Right atrium auricular region (tissue), 2 donors: ENCODE results near the gene GPRC5A. TPM values are rescaled to one million over a fixed set of nuclear protein-coding genes. Genes with fewer than 3 reads are reported as not detected.

Experiments
- DNase-seq: peaks from one replicate; pipeline ENCODE4 v3.0.0-alpha.2; 2019; ENCODE audit warnings: low spot score
- H3K27ac ChIP-seq, 2 donors: fragments of 200-600 bp; sonication (generic); 1 replicate in 1 of 2; 2 replicates in 1 of 2; pipeline ENCODE4 v1.5.1; 2016 to 2019
- H3K27me3 ChIP-seq, 2 donors: fragments of 200-600 bp; sonication (generic); one replicate each; pipeline versions ENCODE4 v1.5.1 to v1.6.0; 2017 to 2019
- H3K36me3 ChIP-seq: fragments of 200-600 bp; sonication (generic); one replicate; pipeline ENCODE4 v1.5.1; 2016
- H3K4me1 ChIP-seq, 2 donors: fragments of 200-600 bp; sonication (generic); one replicate each; pipeline versions ENCODE4 v1.5.1 to v1.6.0; 2017 to 2019
- H3K4me3 ChIP-seq, 2 donors: fragments of 200-600 bp; sonication (generic); 1 replicate in 1 of 2; 2 replicates in 1 of 2; pipeline ENCODE4 v1.5.1; 2017 to 2019; ENCODE audit warnings: mild to moderate bottlenecking in 1 of 2, moderate library complexity in 1 of 2
- H3K9me3 ChIP-seq, 2 donors: fragments of 200-600 bp; sonication (generic); one replicate each; pipeline ENCODE4 v1.5.1; 2019
- CTCF ChIP-seq, 2 donors: fragments of 200-600 bp; sonication (generic); IDR thresholded peaks; one replicate each; pipeline ENCODE4 v1.5.1; 2019; ENCODE audit warnings: antibody characterized with exemption in 2 of 2
- total RNA-seq, 2 donors: library from RNA; depleted of rRNA; stranded (reverse); fragments of >200 nt; gene quantifications; one replicate each; pipeline ENCODE4 v1.1.0, GENCODE V29; 2016

The GPRC5A gene
- total RNA-seq, 2 donors from 2014 or later, result 10.1 to 14.3 TPM

GRCh38 chr12:12898136-12898717 lies 6.9 kb downstream of the GPRC5A start:
- H3K27ac ChIP-seq, result no peak overlapping the region
- no peak for TF ChIP-seq CTCF (IDR thresholded peaks at IDR 0.05)
- no peaks in the 10 kb centered on the region for H3K27me3 ChIP-seq
- H3K9me3 ChIP-seq, result no peaks in the 10 kb centered on the region
- H3K36me3 ChIP-seq, result no peaks in the 10 kb centered on the region
- no peaks in the 10 kb centered on the region for H3K4me1 ChIP-seq
- no peak for DNase-seq
- no peak overlapping the region for H3K4me3 ChIP-seq

- Histone ChIP-seq H3K36me3 (no peaks in the 10 kb centered on the region), H3K27ac (peak overlapping the region; percentile 48 to 79), H3K4me3 (no peak overlapping the region), H3K4me1 (no peaks in the 10 kb centered on the region), H3K9me3 (no peaks in the 10 kb centered on the region), H3K27me3 (no peaks in the 10 kb centered on the region)
- no peak for DNase-seq
- TF ChIP-seq CTCF (IDR thresholded peaks at IDR 0.05), result no peak
These were observed 7.6 kb downstream of the GPRC5A start for GRCh38 chr12:12898911-12899511.

GRCh38 chr12:12899530-12900380 lies 8.4 kb downstream of the GPRC5A start:
- H3K36me3 ChIP-seq, result no peaks in the 10 kb centered on the region
- DNase-seq, result peak; percentile 81
- no peak for TF ChIP-seq CTCF (IDR thresholded peaks at IDR 0.05)
- no peak overlapping the region for H3K4me3 ChIP-seq
- no peaks in the 10 kb centered on the region for H3K27me3 ChIP-seq
- H3K9me3 ChIP-seq, result no peaks in the 10 kb centered on the region
- no peaks in the 10 kb centered on the region for H3K4me1 ChIP-seq
- peak overlapping the region; percentile 48 to 79 for H3K27ac ChIP-seq

GRCh38 chr12:12900786-12901157 lies 9.4 kb downstream of the GPRC5A start:
- Histone ChIP-seq H3K9me3 (no peaks in the 10 kb centered on the region), H3K27ac (peak overlapping the region; percentile 72 to 79), H3K27me3 (no peaks in the 10 kb centered on the region), H3K36me3 (no peaks in the 10 kb centered on the region), H3K4me3 (no peak overlapping the region), H3K4me1 (no peaks in the 10 kb centered on the region)
- no peak for DNase-seq
- no peak for TF ChIP-seq CTCF (IDR thresholded peaks at IDR 0.05)

- TF ChIP-seq CTCF (IDR thresholded peaks at IDR 0.05), result no peak
- Histone ChIP-seq H3K27ac (peak overlapping the region; percentile 72 to 79), H3K4me3 (no peak overlapping the region), H3K27me3 (no peaks in the 10 kb centered on the region), H3K4me1 (no peaks in the 10 kb centered on the region), H3K36me3 (no peaks in the 10 kb centered on the region), H3K9me3 (no peaks in the 10 kb centered on the region)
- DNase-seq, result peak; percentile 85
These were observed 9.9 kb downstream of the GPRC5A start for GRCh38 chr12:12901158-12901791.
